Skeletal muscle tissue (tissue), 4 donors: ENCODE measurements around the gene PLAGL2. TPM values are rescaled to one million over a fixed set of nuclear protein-coding genes. Genes with fewer than 3 reads are reported as not detected.
"Not testable (repeated sequence)": the region's sequence is repeated elsewhere in the genome, so short reads cannot be mapped to it uniquely, and the experiment has no call there.

Experiments used
- H3K27ac ChIP-seq: one replicate; pipeline ENCODE4 v1.7.0; 2013; ENCODE audit warnings: mild to moderate bottlenecking, low read depth, low read length, inconsistent platforms
- H3K27me3 ChIP-seq, 3 donors: one replicate each; pipeline ENCODE4 v1.7.0; 2013; ENCODE audit warnings: low read length in 3 of 3; ENCODE audit not compliant: control insufficient read depth in 3 of 3, insufficient read depth in 3 of 3
- H3K36me3 ChIP-seq, 3 donors: one replicate each; pipeline ENCODE4 v1.7.0; 2013; ENCODE audit warnings: low read length in 3 of 3; ENCODE audit not compliant: control insufficient read depth in 3 of 3, insufficient read depth in 3 of 3
- H3K4me1 ChIP-seq, 3 donors: one replicate each; pipeline ENCODE4 v1.7.0; 2013; ENCODE audit warnings: low read length in 3 of 3, mild to moderate bottlenecking in 3 of 3; ENCODE audit not compliant: control insufficient read depth in 3 of 3, insufficient read depth in 3 of 3
- H3K4me3 ChIP-seq, 3 donors: one replicate each; pipeline ENCODE4 v1.7.0; 2013; ENCODE audit warnings: low read length in 3 of 3
- H3K9ac ChIP-seq, 3 donors: one replicate each; pipeline ENCODE4 v1.7.0; 2013; ENCODE audit warnings: low read length in 3 of 3, mild to moderate bottlenecking in 3 of 3, moderate library complexity in 2 of 3, low read depth in 1 of 3
- H3K9me3 ChIP-seq, 3 donors: one replicate each; pipeline ENCODE4 v1.7.0; 2013; ENCODE audit warnings: low read length in 3 of 3; ENCODE audit not compliant: control insufficient read depth in 3 of 3
- total RNA-seq: library from RNA; depleted of rRNA; stranded (reverse); fragments of >200 nt; gene quantifications from one replicate; pipeline ENCODE4 v1.2.3, GENCODE V29; 2014
- donor health status: Osteomylitis.

PLAGL2 gene
- total RNA-seq: 2.1 TPM

- Histone ChIP-seq H3K4me1 (peaks cover 62 to 89% (median 75%) of the 10 kb centered on the region in 3 donors), H3K4me3 (peak within 1 kb of the TSS; percentile 94 to 99 (median 96)), H3K9me3 (no peaks in the 10 kb centered on the region), H3K9ac (peak within 1 kb of the TSS; percentile 94 to 99 (median 98)), H3K36me3 (peaks cover 5 to 14% (median 12%) of the 10 kb centered on the region in 3 donors), H3K27me3 (no peaks in the 10 kb centered on the region), H3K27ac (peak within 1 kb of the TSS; percentile 90)
These were observed at the start of gene PLAGL2, which contains the start of gene POFUT1 for GRCh38 chr20:32207626-32208498. TSS of gene PLAGL2 (minus strand) at chr20:32207743. CDS start at chr20:32202178, 5,565 bp downstream. TSS of gene POFUT1 (plus strand) at chr20:32207880. CDS start at chr20:32207942, 62 bp downstream.

GRCh38 chr20:32252189-32252588 lies 44.6 kb upstream of the PLAGL2 start:
- no peak overlapping the region for H3K9ac ChIP-seq
- peaks cover 0 to 2% (median 0%) of the 10 kb centered on the region in 3 donors for H3K9me3 ChIP-seq
- H3K4me1 ChIP-seq: no peaks in the 10 kb centered on the region
- no peaks in the 10 kb centered on the region for H3K36me3 ChIP-seq
- no peaks in the 10 kb centered on the region for H3K27me3 ChIP-seq
- no peak overlapping the region for H3K27ac ChIP-seq
- no peak overlapping the region for H3K4me3 ChIP-seq

DNA sequence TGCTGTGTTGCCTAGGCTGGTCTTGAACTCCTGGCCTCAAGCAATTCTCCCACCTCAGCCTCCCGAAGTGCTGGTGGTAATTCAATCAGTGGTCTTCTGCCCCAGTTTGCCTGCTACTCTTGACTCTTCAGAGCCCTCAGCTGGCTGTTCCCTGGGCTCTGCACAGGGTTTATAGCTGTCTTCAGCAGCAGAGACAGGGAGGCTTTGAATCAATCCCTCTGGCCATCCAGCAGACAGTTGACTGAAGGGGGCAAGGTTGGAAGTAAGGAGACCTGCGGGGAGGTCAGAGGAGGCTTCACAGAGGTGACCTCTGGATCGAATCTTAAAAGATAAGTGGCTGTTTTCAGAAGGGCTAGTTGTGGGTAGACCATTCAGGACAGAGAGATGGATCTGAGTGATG lies 43.9 kb upstream of the PLAGL2 start:
- no peak overlapping the region for H3K9ac ChIP-seq
- no peaks in the 10 kb centered on the region for H3K27me3 ChIP-seq
- no peak overlapping the region for H3K27ac ChIP-seq
- no peaks in the 10 kb centered on the region for H3K36me3 ChIP-seq
- peaks cover 0 to 2% (median 0%) of the 10 kb centered on the region in 3 donors for H3K9me3 ChIP-seq
- no peak overlapping the region for H3K4me3 ChIP-seq
- H3K4me1 ChIP-seq: no peaks in the 10 kb centered on the region

DNA sequence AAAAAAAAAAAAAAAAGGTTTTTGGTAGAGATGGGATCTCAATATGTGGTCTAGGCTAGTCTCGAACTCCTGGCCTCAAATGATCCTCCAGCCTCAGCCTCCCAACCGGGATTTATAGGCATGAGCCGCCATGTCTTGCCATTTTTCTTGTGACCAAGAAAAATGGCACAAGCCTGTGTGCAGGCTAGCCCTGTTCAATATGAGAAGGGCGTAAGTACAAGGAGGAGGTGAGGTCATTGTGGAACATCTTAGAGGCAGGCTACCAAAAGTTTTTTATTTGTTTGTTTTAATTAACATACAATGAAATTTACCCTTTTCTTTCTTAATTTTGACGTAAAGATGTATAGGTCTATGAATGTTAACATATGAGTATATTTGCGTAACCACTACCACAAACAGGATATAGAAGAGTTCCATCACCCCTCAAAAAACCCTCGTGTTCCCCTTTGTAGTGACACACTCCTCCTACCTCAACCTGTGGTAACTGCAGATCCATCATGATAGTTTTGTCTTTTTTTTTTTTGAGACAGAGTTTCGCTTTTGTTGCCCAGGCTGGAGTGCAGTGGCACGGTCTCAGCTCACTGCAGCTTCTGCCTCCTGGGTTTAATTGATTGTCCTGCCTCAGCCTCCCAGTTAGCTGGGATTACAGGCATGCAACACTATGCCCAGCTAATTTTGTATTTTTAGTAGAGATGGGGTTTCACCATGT lies 41.6 kb upstream of the PLAGL2 start:
- Histone ChIP-seq H3K9me3 (peaks cover 0 to 2% (median 0%) of the 10 kb centered on the region in 3 donors), H3K9ac (no peak overlapping the region), H3K27me3 (no peaks in the 10 kb centered on the region), H3K4me1 (no peaks in the 10 kb centered on the region), H3K36me3 (no peaks in the 10 kb centered on the region), H3K4me3 (no peak overlapping the region), H3K27ac (no peak overlapping the region)

GRCh38 chr20:32248043-32248442 lies 40.5 kb upstream of the PLAGL2 start:
- Histone ChIP-seq H3K36me3 (no peaks in the 10 kb centered on the region), H3K27me3 (no peaks in the 10 kb centered on the region), H3K9ac (no peak overlapping the region), H3K27ac (no peak overlapping the region), H3K9me3 (peaks cover 0 to under 1% (median 0%) of the 10 kb centered on the region in 3 donors), H3K4me3 (no peak overlapping the region), H3K4me1 (no peaks in the 10 kb centered on the region)

GRCh38 chr20:32246208-32246607 lies 38.7 kb upstream of the PLAGL2 start:
- H3K4me3 ChIP-seq, H3K4me1 ChIP-seq, H3K9ac ChIP-seq, H3K27ac ChIP-seq, H3K9me3 ChIP-seq, H3K36me3 ChIP-seq, H3K27me3 ChIP-seq: not testable (repeated sequence)

GRCh38 chr20:32244959-32245358 lies 37.4 kb upstream of the PLAGL2 start:
- no peak overlapping the region for H3K9ac ChIP-seq
- no peak overlapping the region for H3K27ac ChIP-seq
- H3K4me3 ChIP-seq: no peak overlapping the region
- H3K36me3 ChIP-seq: no peaks in the 10 kb centered on the region
- H3K9me3 ChIP-seq: no peaks in the 10 kb centered on the region
- no peaks in the 10 kb centered on the region for H3K27me3 ChIP-seq
- H3K4me1 ChIP-seq: no peaks in the 10 kb centered on the region

GRCh38 chr20:32244150-32244823 lies 36.7 kb upstream of the PLAGL2 start:
- H3K36me3 ChIP-seq: no peaks in the 10 kb centered on the region
- H3K27me3 ChIP-seq: no peaks in the 10 kb centered on the region
- H3K9ac ChIP-seq: no peak overlapping the region
- no peaks in the 10 kb centered on the region for H3K4me1 ChIP-seq
- no peaks in the 10 kb centered on the region for H3K9me3 ChIP-seq
- no peak overlapping the region for H3K27ac ChIP-seq
- H3K4me3 ChIP-seq: no peak overlapping the region

- H3K9ac ChIP-seq: no peak overlapping the region
- no peaks in the 10 kb centered on the region for H3K9me3 ChIP-seq
- no peaks in the 10 kb centered on the region for H3K27me3 ChIP-seq
- H3K27ac ChIP-seq: no peak overlapping the region
- H3K4me3 ChIP-seq: no peak overlapping the region
- no peaks in the 10 kb centered on the region for H3K4me1 ChIP-seq
- H3K36me3 ChIP-seq: peaks cover 0 to 3% (median 2%) of the 10 kb centered on the region in 3 donors
These were observed 34.3 kb upstream of the PLAGL2 start for GRCh38 chr20:32241807-32242206.
